Mucosa of gallbladder (tissue), 1 donor: ENCODE results near the gene P2RX2. TPM values are rescaled to one million over a fixed set of nuclear protein-coding genes. Genes with fewer than 3 reads are reported as not detected.

Source experiments
- DNase-seq: peaks from one replicate; pipeline ENCODE4 v3.0.0-alpha.2; 2020; ENCODE audit warnings: low spot score
- total RNA-seq: library from RNA; stranded (reverse); gene quantifications from one replicate; pipeline ENCODE4 v1.2.1, GENCODE V29; 2021
- donor health status: DM: no; HTN: no; CAD: no.

P2RX2 gene
- total RNA-seq, 1 donor from 2014 or later, result not detected

DNA sequence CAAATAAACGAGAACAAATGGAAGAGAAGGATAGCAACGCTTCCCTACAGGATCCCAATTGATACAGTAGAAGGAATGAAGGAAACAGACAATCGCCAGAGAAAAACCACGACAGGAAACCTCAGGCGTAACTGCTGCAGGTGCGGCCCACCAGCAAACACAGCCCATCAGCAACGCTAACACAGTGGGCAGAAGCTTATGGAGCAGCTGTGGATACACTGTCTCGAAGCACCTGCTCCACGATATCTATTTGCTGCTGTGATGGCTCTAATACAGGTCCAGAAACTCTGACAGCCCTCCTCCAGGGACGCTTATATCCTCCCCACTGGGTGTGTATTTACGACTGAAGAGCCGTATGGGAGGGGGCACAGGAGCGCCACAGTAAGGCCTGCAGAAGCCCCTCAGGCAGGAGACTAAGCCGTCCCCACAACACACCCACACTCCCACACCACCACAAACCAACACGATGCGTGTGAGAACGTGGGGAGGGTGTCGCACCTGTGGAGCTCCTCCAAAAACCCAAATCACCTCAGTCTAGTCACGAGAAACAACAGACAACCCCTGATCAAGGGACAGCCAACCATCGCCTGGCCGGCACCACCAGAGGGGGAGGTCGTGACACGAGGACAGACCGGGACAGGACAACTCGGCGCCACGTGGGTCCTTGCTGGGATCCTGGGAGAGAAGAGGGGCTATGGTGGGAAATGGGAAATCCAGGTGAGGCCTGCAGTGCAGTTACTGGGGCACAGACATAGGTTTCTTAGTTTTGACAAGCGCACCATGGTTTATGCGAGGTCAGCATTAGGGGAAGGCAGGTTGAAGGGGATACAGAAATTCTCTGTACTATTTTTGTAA, 44.6 kb downstream of the P2RX2 start:
- DNase-seq, result no peak

DNA sequence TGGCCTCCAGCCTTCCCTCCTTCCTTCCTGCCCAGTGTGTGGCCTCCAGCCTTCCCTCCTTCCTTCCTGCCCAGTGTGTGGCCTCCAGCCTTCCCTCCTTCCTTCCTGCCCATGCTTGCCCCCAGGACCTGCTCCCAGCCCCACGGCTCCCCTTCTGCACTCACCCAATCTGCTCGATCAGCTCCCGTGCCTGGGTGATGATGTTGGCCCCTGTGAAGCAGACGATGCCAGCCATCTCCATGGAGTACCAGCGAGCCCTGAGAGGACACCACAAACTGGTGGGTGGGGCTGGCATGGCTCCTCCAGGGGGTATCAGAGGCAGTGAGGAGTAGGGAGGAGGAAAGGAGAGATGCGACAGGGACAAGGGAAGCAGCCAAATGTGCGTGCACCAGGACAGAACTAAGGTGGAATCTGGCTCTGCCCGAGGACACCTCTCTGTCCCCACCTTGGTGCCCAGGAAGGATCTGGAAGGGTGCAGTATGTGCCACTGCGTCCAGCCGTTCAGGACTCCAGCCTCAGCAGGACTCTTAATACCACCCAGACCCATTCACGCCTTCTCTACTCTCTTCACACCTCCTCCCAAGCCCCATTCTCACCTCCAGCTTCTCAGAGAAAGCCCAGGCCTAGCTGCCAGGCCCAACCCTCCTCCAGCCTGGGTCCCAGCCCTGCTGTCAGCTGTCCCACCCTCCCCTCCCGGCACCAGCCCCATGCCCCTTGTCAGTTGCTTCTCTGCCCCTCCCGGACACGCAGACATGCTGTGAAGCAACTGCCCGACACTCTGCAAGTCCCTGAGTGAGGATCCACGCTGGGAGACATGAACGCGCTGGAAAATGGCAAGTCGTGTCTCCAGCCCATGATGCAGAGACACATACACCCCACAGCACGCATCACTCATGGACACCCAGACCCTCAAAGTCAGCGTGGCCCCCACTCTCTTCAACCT, 45.9 kb downstream of the P2RX2 start:
- DNase-seq, result no peak

DNA sequence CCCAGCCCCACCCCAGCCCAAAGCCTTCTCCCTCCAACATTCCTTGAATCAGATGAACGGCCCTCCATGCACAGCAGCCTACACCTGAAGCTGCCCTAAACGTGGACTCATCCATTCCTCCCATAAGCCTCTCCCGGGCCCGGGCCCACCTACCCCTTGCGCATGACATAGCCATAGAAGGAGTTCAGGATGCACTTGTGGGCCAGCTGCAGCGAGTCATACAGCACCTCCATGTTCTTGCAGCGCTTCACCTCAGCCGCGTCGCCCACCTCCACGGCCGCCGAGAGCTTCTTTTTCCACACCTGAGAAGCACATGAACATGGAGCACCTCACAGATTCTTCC, 46.5 kb downstream of the P2RX2 start:
- DNase-seq, result no peak

DNA sequence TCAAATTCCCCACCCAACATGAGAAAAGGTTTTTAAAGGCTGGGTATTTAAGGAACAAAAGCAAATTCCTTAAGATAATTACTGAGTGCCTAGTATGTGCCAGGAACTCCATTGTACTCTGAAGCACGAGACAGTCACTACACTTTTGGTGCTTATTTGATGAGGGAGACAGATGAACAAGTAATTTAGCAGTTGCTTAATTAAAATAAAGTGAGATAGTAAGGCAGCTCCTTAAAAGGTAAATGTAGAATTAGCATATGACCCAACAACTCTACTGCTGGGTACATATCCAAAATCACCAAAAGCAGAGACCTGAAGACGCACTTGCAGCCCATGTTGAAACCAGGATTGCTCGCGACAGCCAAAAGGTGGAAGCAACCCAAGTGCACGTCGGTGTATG, 47.2 kb downstream of the P2RX2 start:
- no peak for DNase-seq

DNA sequence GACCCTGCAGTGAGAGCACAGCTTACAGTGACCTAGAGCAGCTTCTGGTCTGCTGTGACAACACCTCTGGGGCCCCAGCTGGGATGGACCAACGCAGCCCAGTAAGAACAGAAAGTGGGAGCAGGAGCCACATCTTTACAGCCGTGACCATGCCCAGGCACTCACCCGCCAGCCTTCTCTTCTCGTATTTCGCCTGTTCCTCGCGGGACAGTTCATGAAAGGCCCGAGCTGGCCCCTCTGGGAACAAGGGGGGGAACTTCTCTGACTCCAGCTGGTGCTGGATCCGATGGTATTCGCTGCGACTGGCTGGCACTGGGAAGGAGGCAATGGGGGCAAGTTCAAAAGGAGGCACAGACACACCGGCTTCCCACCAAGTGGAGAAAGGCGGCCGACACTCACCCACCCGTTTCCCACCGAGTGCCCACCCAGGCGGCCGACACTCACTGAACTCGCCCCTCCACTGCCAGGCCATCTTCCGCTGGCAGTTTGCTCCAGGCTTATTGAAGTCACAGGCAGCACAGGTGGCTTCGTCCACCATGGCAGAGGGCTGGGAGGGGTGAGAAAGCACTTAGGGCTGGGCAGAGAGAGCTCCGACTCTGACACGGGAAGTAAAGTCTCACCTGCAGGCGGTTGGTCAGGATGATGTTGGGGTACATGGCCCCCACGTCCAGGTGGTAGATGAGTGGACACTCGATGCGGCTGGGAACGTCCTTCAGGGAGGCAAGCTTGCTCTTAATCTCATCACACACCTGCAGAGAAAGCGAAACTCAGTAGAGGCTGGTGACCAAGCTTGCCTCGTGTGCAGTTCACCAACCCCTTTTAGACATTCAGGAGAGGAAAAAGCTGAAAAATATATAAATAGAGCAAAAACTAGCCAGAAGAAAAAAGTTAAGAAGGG, 49.9 kb downstream of the P2RX2 start:
- no peak for DNase-seq

DNA sequence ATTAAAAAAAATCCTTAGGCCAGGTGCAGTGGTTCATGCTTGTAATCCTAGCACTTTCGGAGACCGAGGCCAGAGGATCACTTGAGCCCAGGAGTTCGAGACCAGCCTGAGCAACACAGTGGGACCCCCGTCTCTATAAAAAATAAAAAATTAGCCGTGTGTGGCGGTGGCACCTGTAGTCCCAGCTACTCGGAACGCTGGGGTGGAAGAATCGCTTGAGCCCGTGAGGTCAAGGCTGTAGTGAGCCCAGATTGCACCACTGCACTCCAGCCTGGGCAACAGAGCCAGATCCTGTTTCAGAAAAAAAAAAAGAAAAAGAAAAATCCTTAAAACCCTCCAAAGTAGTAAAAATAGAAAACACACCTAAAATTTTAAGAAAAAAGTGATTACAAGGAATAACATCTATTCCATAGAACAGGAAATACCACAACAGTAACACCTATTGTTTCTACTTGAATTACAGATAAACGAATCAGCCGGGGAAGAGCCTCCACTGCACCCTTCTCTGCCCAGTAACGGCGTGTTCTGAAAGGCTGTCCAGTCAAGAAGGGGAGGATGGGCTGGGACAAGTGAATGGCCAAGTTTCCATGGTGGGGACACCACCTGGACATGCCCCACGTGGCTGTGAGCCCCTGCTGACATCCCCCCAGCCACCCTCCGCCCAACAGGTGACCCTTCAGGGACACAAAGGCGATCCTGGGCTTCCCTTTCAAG, 50.7 kb downstream of the P2RX2 start:
- DNase-seq, result no peak

Other genes starting within 250 kb of the P2RX2 start
- 67.1 TPM for gene FBRSL1, start 128.6 kb upstream of the P2RX2 start, total RNA-seq
- not detected for gene LRCOL1, start 8.2 kb upstream of the P2RX2 start, total RNA-seq
- gene POLE, start 68.6 kb downstream of the P2RX2 start, total RNA-seq, result 40.4 TPM
- gene PXMP2, start 68.8 kb downstream of the P2RX2 start, total RNA-seq, result 89.8 TPM
- gene PGAM5, start 92.1 kb downstream of the P2RX2 start, total RNA-seq, result 31.3 TPM
- 40.3 TPM for gene ANKLE2, start 143.1 kb downstream of the P2RX2 start, total RNA-seq
- 72.2 TPM for gene GOLGA3, start 210.1 kb downstream of the P2RX2 start, total RNA-seq